Measurements from ENCODE around the gene MAGI2. TPM values are rescaled to one million over a fixed set of nuclear protein-coding genes. Genes with fewer than 3 reads are reported as not detected.
"Not testable (repeated sequence)": the region's sequence is repeated elsewhere in the genome, so short reads cannot be mapped to it uniquely, and the experiment has no call there.

Gene MAGI2
- total RNA-seq, 1 experiment from 2014 or later, result 0.34 TPM

GRCh38 chr7:78296644-78297371 is 1156.7 kb downstream of the MAGI2 start:
- DNase-seq (ENCODE audit: low read depth), result no peak

GRCh38 chr7:78296046-78296597 is 1157.3 kb downstream of the MAGI2 start:
- DNase-seq (ENCODE audit: low read depth), result no peak

GRCh38 chr7:78289471-78289870 is 1164.0 kb downstream of the MAGI2 start:
- not testable (repeated sequence) for DNase-seq (ENCODE audit: low read depth)

- no peak for DNase-seq (ENCODE audit: low read depth)
Observed at GRCh38 chr7:78284945-78285344, 1168.5 kb downstream of the MAGI2 start.

- no peak for DNase-seq (ENCODE audit: low read depth)
Observed at GRCh38 chr7:78280276-78280675, 1173.2 kb downstream of the MAGI2 start.

GRCh38 chr7:78279457-78279856 is 1174.0 kb downstream of the MAGI2 start:
- no peak for DNase-seq (ENCODE audit: low read depth)

- DNase-seq (ENCODE audit: low read depth), result no peak
Observed at GRCh38 chr7:78279032-78279431, 1174.4 kb downstream of the MAGI2 start.

- no peak for DNase-seq (ENCODE audit: low read depth)
Observed at GRCh38 chr7:78267141-78267540, 1186.3 kb downstream of the MAGI2 start.

GRCh38 chr7:78265486-78265885 is 1188.0 kb downstream of the MAGI2 start:
- DNase-seq (ENCODE audit: low read depth), result no peak

- DNase-seq (ENCODE audit: low read depth), result no peak
Observed at GRCh38 chr7:78265071-78265470, 1188.4 kb downstream of the MAGI2 start.

GRCh38 chr7:78264105-78264504 is 1189.4 kb downstream of the MAGI2 start:
- DNase-seq (ENCODE audit: low read depth), result no peak

- DNase-seq (ENCODE audit: low read depth), result no peak
Observed at GRCh38 chr7:78261739-78262138, 1191.7 kb downstream of the MAGI2 start.

GRCh38 chr7:78261302-78261701 is 1192.2 kb downstream of the MAGI2 start:
- DNase-seq (ENCODE audit: low read depth), result no peak

GRCh38 chr7:78260826-78261225 is 1192.6 kb downstream of the MAGI2 start:
- no peak for DNase-seq (ENCODE audit: low read depth)

- no peak for DNase-seq (ENCODE audit: low read depth)
Observed at GRCh38 chr7:78254726-78255055, 1198.8 kb downstream of the MAGI2 start.

- DNase-seq (ENCODE audit: low read depth), result no peak
Observed at GRCh38 chr7:78253850-78254725, 1199.4 kb downstream of the MAGI2 start.

- DNase-seq (ENCODE audit: low read depth), result no peak
Observed at GRCh38 chr7:78248867-78249266, 1204.6 kb downstream of the MAGI2 start.

GRCh38 chr7:78247910-78248689 is 1205.4 kb downstream of the MAGI2 start:
- DNase-seq (ENCODE audit: low read depth), result no peak

GRCh38 chr7:78240179-78240578 is 1213.3 kb downstream of the MAGI2 start:
- DNase-seq (ENCODE audit: low read depth), result not testable (repeated sequence)

- no peak for DNase-seq (ENCODE audit: low read depth)
Observed at GRCh38 chr7:78234634-78235033, 1218.8 kb downstream of the MAGI2 start.

GRCh38 chr7:78232806-78233205 is 1220.7 kb downstream of the MAGI2 start:
- no peak for DNase-seq (ENCODE audit: low read depth)

All from Daoy (cell line).